Liver (tissue), 9 donors: Measurements from ENCODE around the gene SYPL1. TPM values are rescaled to one million over a fixed set of nuclear protein-coding genes. Genes with fewer than 3 reads are reported as not detected.
A peak's percentile ranks its signal among the peaks of the same experiment; 100 is the strongest.

Experiments
- DNase-seq: peaks from one replicate; pipeline ENCODE4 v3.0.0-alpha.2; 2017; ENCODE audit warnings: low spot score
- H3K27ac ChIP-seq, 2 donors: one replicate each; pipeline ENCODE4 v1.7.0; 2013; ENCODE audit warnings: inconsistent platforms in 2 of 2, low read length in 2 of 2, control low read depth in 1 of 2, low read depth in 1 of 2, mild to moderate bottlenecking in 1 of 2
- H3K27me3 ChIP-seq, 4 donors: one replicate each; pipeline versions ENCODE4 v1.6.1 to v1.7.0; 2013; ENCODE audit warnings: low read length in 3 of 4, inconsistent platforms in 1 of 4, mild to moderate bottlenecking in 1 of 4, moderate library complexity in 1 of 4; ENCODE audit not compliant: control insufficient read depth in 4 of 4, insufficient read depth in 4 of 4
- H3K36me3 ChIP-seq, 4 donors: one replicate each; pipeline versions ENCODE4 v1.6.1 to v1.7.0; 2013; ENCODE audit warnings: low read length in 3 of 4, mild to moderate bottlenecking in 3 of 4, low read depth in 1 of 4, moderate library complexity in 1 of 4; ENCODE audit not compliant: control insufficient read depth in 4 of 4, insufficient read depth in 3 of 4
- H3K4me1 ChIP-seq, 4 donors: one replicate each; pipeline versions ENCODE4 v1.6.1 to v1.7.0; 2013; ENCODE audit warnings: low read length in 3 of 4, mild to moderate bottlenecking in 3 of 4, moderate library complexity in 1 of 4; ENCODE audit not compliant: control insufficient read depth in 4 of 4, insufficient read depth in 4 of 4
- H3K4me3 ChIP-seq, 3 donors: one replicate each; pipeline versions ENCODE4 v1.6.1 to v1.7.0; 2013; ENCODE audit warnings: low read length in 3 of 3, control low read depth in 1 of 3, low read depth in 1 of 3, mild to moderate bottlenecking in 1 of 3
- H3K9ac ChIP-seq, 2 donors: one replicate each; pipeline ENCODE4 v1.7.0; 2013; ENCODE audit warnings: low read length in 2 of 2, mild to moderate bottlenecking in 2 of 2, moderate library complexity in 2 of 2, control low read depth in 1 of 2, low read depth in 1 of 2
- H3K9me3 ChIP-seq, 4 donors: one replicate each; pipeline versions ENCODE4 v1.6.1 to v1.7.0; 2013; ENCODE audit warnings: low read length in 3 of 4; ENCODE audit not compliant: control insufficient read depth in 4 of 4
- ATF3 ChIP-seq: IDR thresholded peaks from 2 replicates; pipeline ENCODE4 v1.6.1; 2016; ENCODE audit warnings: antibody characterized with exemption
- CTCF ChIP-seq: fragments of 150-350 bp; IDR thresholded peaks from 2 replicates; pipeline ENCODE4 v1.5.1; 2017; ENCODE audit warnings: improper control_type of control experiment, low read depth, low read length; ENCODE audit not compliant: missing input control
- FOXA1 ChIP-seq: IDR thresholded peaks from 2 replicates; pipeline ENCODE4 v1.6.1; 2016; ENCODE audit warnings: antibody characterized with exemption
- FOXA2 ChIP-seq: IDR thresholded peaks from 2 replicates; pipeline ENCODE4 v1.6.1; 2016; ENCODE audit warnings: antibody characterized with exemption
- GABPA ChIP-seq, 2 donors: IDR thresholded peaks in 1 of 2; conservative IDR thresholded peaks in 1 of 2; 2 replicates each; pipeline ENCODE4 v1.6.1; 2016; ENCODE audit warnings: antibody characterized with exemption in 2 of 2, mild to moderate bottlenecking in 1 of 2, moderate library complexity in 1 of 2
- HNF4A ChIP-seq, 2 donors: conservative IDR thresholded peaks; 2 replicates each; pipeline ENCODE4 v1.6.1; 2016; ENCODE audit warnings: antibody characterized with exemption in 2 of 2, mild to moderate bottlenecking in 2 of 2
- HNF4G ChIP-seq: IDR thresholded peaks from 2 replicates; pipeline ENCODE4 v1.6.1; 2016; ENCODE audit warnings: antibody characterized with exemption
- JUND ChIP-seq, 2 donors: IDR thresholded peaks; 2 replicates each; pipeline ENCODE4 v1.6.1; 2016; ENCODE audit warnings: antibody characterized with exemption in 2 of 2
- MAX ChIP-seq: IDR thresholded peaks from 2 replicates; pipeline ENCODE4 v1.6.1; 2016; ENCODE audit warnings: antibody characterized with exemption
- NR2F2 ChIP-seq: IDR thresholded peaks from 2 replicates; pipeline ENCODE4 v1.6.1; 2016; ENCODE audit warnings: antibody characterized with exemption
- RAD21 ChIP-seq, 2 donors: IDR thresholded peaks; 2 replicates each; pipeline ENCODE4 v1.6.1; 2016; ENCODE audit warnings: antibody characterized with exemption in 2 of 2, mild to moderate bottlenecking in 2 of 2
- TAF1 ChIP-seq: conservative IDR thresholded peaks from 2 replicates; pipeline ENCODE4 v1.6.1; 2016; ENCODE audit warnings: antibody characterized with exemption, mild to moderate bottlenecking
- YY1 ChIP-seq: IDR thresholded peaks from 2 replicates; pipeline ENCODE4 v1.6.1; 2016; ENCODE audit warnings: antibody characterized with exemption, mild to moderate bottlenecking
- ZBTB33 ChIP-seq: IDR thresholded peaks from 2 replicates; pipeline ENCODE4 v1.6.1; 2016; ENCODE audit warnings: antibody characterized with exemption
- WGBS: extraction: QIAGEN DNeasy Blood & Tissue Kit; methylation state at CpG from one replicate; pipeline ENCODE4 v1.1.7; 2013; 5-methylcytosine and 5-hydroxymethylcytosine counted together
- polyA plus RNA-seq, 2 donors: library from polyadenylated mRNA; stranded (reverse) in 1 of 2; unstranded in 1 of 2; fragments of 200-250 nt in 1 of 2; fragments of >200 nt in 1 of 2; fragmentation: Nextera tagmentation in 1 of 2; extraction: Ambion mirVana in 1 of 2; gene quantifications; one replicate each; pipeline versions ENCODE4 v1.2.1 to v1.2.3, GENCODE V29; 2013 to 2015
- total RNA-seq, 2 donors: library from RNA; depleted of rRNA; stranded (reverse); fragments of >200 nt; gene quantifications; one replicate each; pipeline ENCODE4 v1.2.3, GENCODE V29; 2014
- donor health status: healthy.
- donor health status: healthy.
- donor health status: healthy.
- donor health status: healthy.
- donor health status: healthy.

SYPL1 gene
- total and polyA plus RNA-seq, 4 donors = 25.5 to 41.2 (median 28.8) TPM

DNA sequence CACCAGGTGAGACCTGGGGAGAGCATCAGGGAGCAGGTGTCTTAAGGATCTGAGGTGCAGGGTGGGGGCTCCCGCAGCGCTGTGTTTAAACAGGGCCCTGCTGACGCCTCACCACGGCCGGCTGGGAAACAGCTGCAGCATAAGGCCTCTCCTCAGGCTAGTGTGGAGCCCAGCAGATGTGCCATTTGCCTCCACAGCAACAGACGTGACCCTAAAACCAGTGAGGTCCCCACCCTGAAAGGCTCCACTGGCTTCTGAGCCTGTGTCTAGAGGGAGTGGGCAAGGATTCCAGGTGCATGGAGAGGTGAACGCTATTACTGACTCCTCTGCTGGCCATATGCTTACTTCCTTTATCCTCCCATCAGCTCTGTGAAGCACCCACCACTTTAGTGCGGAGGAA is 47.8 kb downstream of the SYPL1 start:
- DNase-seq = no peak
- Histone ChIP-seq H3K9me3 (no peaks in the 10 kb centered on the region), H3K27ac (peak overlapping the region; percentile 85 to 96), H3K27me3 (no peaks in the 10 kb centered on the region), H3K36me3 (no peaks in the 10 kb centered on the region), H3K4me1 (peaks cover 4 to 17% (median 9%) of the 10 kb centered on the region in 4 donors), H3K9ac (no peak overlapping the region), H3K4me3 (no peak overlapping the region)
- WGBS = 90% methylated on average over 8 of the region's 8 CpGs
- no peak for TF ChIP-seq ZBTB33
- TF ChIP-seq YY1 = no peak
- no peak for TF ChIP-seq JUND (IDR thresholded peaks at IDR 0.05)
- no peak for TF ChIP-seq GABPA (IDR thresholded peaks at IDR 0.05 in 1 of 2, conservative IDR thresholded peaks at IDR 0.05 in 1 of 2)
- TF ChIP-seq HNF4G = no peak
- TF ChIP-seq ATF3 = no peak
- TF ChIP-seq FOXA1 = no peak
- no peak for TF ChIP-seq CTCF
- TF ChIP-seq FOXA2 = no peak
- no peak for TF ChIP-seq TAF1
- no peak for TF ChIP-seq NR2F2
- TF ChIP-seq RAD21 (IDR thresholded peaks at IDR 0.05) = no peak
- no peak for TF ChIP-seq HNF4A (conservative IDR thresholded peaks at IDR 0.05)

DNA sequence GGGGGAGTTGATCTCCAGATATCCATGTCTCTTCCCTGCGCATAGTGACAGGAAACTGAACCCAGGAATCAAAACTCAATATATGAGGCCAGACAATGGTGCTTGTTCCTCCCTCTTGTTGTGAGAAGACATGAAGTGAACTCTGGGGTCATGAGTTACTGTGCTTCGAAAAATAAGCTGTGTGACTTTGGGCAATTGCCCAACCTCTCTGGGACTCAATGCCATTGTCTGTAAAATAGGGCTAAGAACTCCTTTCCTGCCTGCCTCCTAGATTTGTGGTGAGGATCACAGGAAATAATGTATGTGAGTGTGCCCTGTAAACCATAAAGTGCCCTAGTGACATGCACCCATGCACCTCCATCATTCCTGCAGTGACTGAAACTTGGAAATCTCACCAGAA is 48.4 kb downstream of the SYPL1 start:
- peaks cover 4 to 17% (median 9%) of the 10 kb centered on the region in 4 donors for H3K4me1 ChIP-seq
- no peak for DNase-seq
- no peaks in the 10 kb centered on the region for H3K36me3 ChIP-seq
- H3K9ac ChIP-seq = no peak overlapping the region
- no peaks in the 10 kb centered on the region for H3K9me3 ChIP-seq
- H3K27ac ChIP-seq = no peak overlapping the region
- no peaks in the 10 kb centered on the region for H3K27me3 ChIP-seq
- TF ChIP-seq FOXA2 = no peak
- TF ChIP-seq ZBTB33 = no peak
- H3K4me3 ChIP-seq = no peak overlapping the region
- 92% methylated on average over 2 of the region's 2 CpGs for WGBS

GRCh38 chr7:106063024-106063423 is 49.1 kb downstream of the SYPL1 start:
- no peaks in the 10 kb centered on the region for H3K36me3 ChIP-seq
- H3K27me3 ChIP-seq = no peaks in the 10 kb centered on the region
- WGBS = 84% methylated on average over 6 of the region's 6 CpGs
- no peak overlapping the region for H3K4me3 ChIP-seq
- DNase-seq = no peak
- H3K9ac ChIP-seq = no peak overlapping the region
- no peak overlapping the region for H3K27ac ChIP-seq
- H3K4me1 ChIP-seq = peaks cover 4 to 17% (median 9%) of the 10 kb centered on the region in 4 donors
- TF ChIP-seq MAX = no peak
- no peaks in the 10 kb centered on the region for H3K9me3 ChIP-seq
